ENCODE data around the gene RPS6KA2.

The RPS6KA2 gene

DNA sequence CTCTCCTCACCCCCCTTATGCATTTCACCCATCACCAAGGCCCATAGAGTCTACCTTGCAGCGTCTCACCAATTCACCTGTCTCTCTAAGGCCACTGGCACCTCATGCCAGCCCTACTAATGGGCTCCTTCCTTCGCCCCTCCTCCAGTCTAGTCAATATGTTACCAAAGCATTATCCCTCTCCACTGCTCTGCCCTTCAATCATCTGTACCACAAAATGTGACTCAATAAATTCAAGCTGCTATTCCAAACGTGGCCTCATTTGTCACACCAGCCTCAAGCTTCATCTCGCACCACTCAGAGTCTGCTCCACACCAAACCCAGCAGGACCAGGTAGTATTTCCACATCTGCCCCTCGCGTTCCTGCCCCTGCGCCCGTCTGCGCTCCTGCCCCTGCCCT is 21.8 kb upstream of the RPS6KA2 start:
- H3K4me3 Mint-ChIP-seq = no peak overlapping the region
- H3K36me3 Mint-ChIP-seq (ENCODE audit: low read depth) = no peaks in the 10 kb centered on the region
- TF ChIP-seq, protein P1, sequence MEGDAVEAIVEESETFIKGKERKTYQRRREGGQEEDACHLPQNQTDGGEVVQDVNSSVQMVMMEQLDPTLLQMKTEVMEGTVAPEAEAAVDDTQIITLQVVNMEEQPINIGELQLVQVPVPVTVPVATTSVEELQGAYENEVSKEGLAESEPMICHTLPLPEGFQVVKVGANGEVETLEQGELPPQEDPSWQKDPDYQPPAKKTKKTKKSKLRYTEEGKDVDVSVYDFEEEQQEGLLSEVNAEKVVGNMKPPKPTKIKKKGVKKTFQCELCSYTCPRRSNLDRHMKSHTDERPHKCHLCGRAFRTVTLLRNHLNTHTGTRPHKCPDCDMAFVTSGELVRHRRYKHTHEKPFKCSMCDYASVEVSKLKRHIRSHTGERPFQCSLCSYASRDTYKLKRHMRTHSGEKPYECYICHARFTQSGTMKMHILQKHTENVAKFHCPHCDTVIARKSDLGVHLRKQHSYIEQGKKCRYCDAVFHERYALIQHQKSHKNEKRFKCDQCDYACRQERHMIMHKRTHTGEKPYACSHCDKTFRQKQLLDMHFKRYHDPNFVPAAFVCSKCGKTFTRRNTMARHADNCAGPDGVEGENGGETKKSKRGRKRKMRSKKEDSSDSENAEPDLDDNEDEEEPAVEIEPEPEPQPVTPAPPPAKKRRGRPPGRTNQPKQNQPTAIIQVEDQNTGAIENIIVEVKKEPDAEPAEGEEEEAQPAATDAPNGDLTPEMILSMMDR (IDR thresholded peaks at IDR 0.05; ENCODE audit: unreplicated experiment in 3 of 3) = no peak
- no peaks in the 10 kb centered on the region for H3K9me3 Mint-ChIP-seq
- no peak overlapping the region for H3K27ac Mint-ChIP-seq
- H3K4me1 Mint-ChIP-seq = no peaks in the 10 kb centered on the region
- H3K27me3 Mint-ChIP-seq (ENCODE audit: low read depth) = no peaks in the 10 kb centered on the region

DNA sequence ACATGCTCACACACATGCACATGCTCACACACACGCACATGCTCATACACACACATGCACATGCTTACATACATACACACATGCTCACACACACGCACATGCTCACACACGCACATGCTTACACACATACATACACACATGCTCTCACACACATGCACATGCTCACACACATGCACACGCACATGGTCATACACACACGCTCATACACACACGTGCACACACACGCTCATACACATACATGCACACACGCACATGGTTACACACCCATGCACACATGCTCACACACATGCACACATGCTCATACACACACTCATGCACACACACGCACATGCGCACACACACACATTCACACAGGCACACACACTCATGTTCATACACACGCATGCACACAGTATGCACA is 20.8 kb upstream of the RPS6KA2 start:
- Mint-ChIP-seq H3K9me3 (no peaks in the 10 kb centered on the region), H3K4me3 (no peak overlapping the region), H3K27ac (no peak overlapping the region), H3K27me3 (ENCODE audit: low read depth) (no peaks in the 10 kb centered on the region), H3K36me3 (ENCODE audit: low read depth) (no peaks in the 10 kb centered on the region), H3K4me1 (no peaks in the 10 kb centered on the region)
- TF ChIP-seq, protein P1 (IDR thresholded peaks at IDR 0.05; ENCODE audit: unreplicated experiment in 3 of 3) = no peak

- Mint-ChIP-seq H3K9me3 (no peaks in the 10 kb centered on the region), H3K36me3 (ENCODE audit: low read depth) (no peaks in the 10 kb centered on the region), H3K4me1 (no peaks in the 10 kb centered on the region), H3K27ac (no peak overlapping the region), H3K27me3 (ENCODE audit: low read depth) (no peaks in the 10 kb centered on the region), H3K4me3 (no peak overlapping the region)
- TF ChIP-seq, protein P1 (IDR thresholded peaks at IDR 0.05; ENCODE audit: unreplicated experiment in 3 of 3) = no peak
Observed at GRCh38 chr6:166646716-166647115, 19.7 kb upstream of the RPS6KA2 start.

GRCh38 chr6:166645896-166646295 is 18.8 kb upstream of the RPS6KA2 start:
- Mint-ChIP-seq H3K36me3 (ENCODE audit: low read depth) (no peaks in the 10 kb centered on the region), H3K9me3 (no peaks in the 10 kb centered on the region), H3K4me3 (no peak overlapping the region), H3K27me3 (ENCODE audit: low read depth) (peaks cover under 1% of the 10 kb centered on the region), H3K27ac (no peak overlapping the region), H3K4me1 (no peaks in the 10 kb centered on the region)
- TF ChIP-seq, protein P1 (IDR thresholded peaks at IDR 0.05; ENCODE audit: unreplicated experiment in 3 of 3) = no peak

DNA sequence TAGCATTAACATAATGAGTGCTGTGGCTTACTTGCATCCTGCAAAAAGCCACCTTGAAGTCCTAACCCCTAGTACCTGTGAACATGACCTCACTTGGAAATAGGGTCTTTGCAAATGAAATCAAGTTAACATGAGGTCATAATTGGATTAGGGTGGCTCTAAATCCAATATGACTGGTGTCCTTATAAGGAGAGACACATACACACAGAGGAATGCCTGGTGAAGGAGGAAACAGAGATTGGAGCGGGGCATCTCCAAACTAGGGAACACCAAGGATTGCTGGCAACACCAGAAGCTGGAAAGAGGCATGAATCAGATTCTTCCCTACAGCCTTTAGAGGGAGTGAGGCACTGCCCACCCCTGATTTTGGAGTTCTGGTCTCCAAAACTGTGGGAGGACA is 17.6 kb upstream of the RPS6KA2 start:
- no peaks in the 10 kb centered on the region for H3K36me3 Mint-ChIP-seq (ENCODE audit: low read depth)
- TF ChIP-seq, protein P1 (IDR thresholded peaks at IDR 0.05; ENCODE audit: unreplicated experiment in 3 of 3) = no peak
- no peak overlapping the region for H3K4me3 Mint-ChIP-seq
- peaks cover 6% of the 10 kb centered on the region for H3K27me3 Mint-ChIP-seq (ENCODE audit: low read depth)
- peaks cover 11% of the 10 kb centered on the region for H3K4me1 Mint-ChIP-seq
- H3K27ac Mint-ChIP-seq = no peak overlapping the region
- no peaks in the 10 kb centered on the region for H3K9me3 Mint-ChIP-seq

GRCh38 chr6:166643891-166644590 is 17.0 kb upstream of the RPS6KA2 start:
- H3K36me3 Mint-ChIP-seq (ENCODE audit: low read depth) = no peaks in the 10 kb centered on the region
- TF ChIP-seq, protein P1 (IDR thresholded peaks at IDR 0.05; ENCODE audit: unreplicated experiment in 3 of 3) = no peak
- peaks cover 6% of the 10 kb centered on the region for H3K27me3 Mint-ChIP-seq (ENCODE audit: low read depth)
- H3K4me1 Mint-ChIP-seq = peaks cover 12% of the 10 kb centered on the region
- no peak overlapping the region for H3K27ac Mint-ChIP-seq
- no peak overlapping the region for H3K4me3 Mint-ChIP-seq
- H3K9me3 Mint-ChIP-seq = no peaks in the 10 kb centered on the region
